Right hindlimb (tissue), 1 donor: ENCODE measurements around the gene ZMIZ1.

Source experiments
- DNase-seq: peaks from one replicate; pipeline ENCODE4 v3.0.0-alpha.2; 2018

ZMIZ1 gene

DNA sequence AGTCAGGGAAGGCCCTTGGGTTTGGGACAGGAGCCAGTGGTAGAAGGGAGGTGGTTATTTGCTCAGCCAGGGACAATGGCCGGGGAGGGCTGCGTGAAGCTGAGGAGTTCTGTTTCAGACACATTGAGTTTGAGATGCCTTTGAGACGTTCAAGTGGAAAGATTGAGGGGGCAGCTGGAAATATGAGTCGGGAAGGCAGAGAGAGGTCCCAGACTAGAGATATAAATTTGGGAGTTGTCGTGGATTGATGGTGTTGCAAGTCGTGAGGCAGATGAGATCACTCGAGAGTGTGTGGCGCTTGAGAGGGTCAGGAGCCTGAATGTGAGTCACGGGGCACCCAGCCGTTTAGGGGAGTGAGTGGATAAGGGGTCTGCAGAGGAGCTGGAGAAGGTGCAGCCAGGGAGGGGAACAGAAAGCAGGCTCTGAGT, 73.3 kb downstream of the ZMIZ1 start:
- DNase-seq: peak; percentile 75

DNA sequence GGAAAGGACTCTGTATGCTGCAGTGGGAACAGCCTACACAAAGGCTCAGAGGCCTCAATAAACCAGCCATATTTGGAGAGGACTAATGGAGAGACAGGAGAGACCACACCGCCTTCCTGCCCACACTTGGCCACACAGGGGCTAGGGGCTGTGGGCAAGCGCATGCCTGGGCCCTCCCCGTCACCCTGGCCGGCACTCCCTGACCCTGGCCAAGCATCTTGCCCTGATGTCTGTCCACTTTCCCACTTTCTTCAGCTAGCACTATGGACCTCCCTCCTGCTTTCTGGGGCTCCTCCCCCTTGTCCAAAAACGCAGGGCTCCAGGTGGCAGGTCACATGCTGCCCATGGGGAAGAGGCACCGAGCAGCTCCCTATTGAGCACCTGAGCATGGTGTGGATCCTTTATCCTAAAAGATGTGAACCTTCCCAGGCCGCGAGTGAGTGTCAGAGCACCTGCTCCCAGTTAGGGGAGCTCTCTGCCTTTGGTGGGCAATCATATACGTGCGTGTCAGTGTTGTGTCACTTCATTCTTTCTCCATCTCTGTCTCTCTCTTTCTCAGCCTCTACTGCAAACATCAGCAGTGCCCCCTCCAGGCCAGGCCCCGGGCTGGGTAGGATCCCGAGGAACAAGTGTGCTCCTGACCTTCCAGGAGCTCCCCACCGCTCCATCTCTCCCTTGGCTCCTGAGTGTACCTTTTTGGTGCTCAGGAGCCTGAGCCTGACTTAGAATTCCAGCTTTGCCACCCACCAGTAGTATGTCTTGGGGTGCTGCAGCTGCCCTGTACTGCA, 74.0 kb downstream of the ZMIZ1 start:
- DNase-seq: no peak

- DNase-seq: no peak
Observed at GRCh38 chr10:79143879-79144278, 75.1 kb downstream of the ZMIZ1 start.

DNA sequence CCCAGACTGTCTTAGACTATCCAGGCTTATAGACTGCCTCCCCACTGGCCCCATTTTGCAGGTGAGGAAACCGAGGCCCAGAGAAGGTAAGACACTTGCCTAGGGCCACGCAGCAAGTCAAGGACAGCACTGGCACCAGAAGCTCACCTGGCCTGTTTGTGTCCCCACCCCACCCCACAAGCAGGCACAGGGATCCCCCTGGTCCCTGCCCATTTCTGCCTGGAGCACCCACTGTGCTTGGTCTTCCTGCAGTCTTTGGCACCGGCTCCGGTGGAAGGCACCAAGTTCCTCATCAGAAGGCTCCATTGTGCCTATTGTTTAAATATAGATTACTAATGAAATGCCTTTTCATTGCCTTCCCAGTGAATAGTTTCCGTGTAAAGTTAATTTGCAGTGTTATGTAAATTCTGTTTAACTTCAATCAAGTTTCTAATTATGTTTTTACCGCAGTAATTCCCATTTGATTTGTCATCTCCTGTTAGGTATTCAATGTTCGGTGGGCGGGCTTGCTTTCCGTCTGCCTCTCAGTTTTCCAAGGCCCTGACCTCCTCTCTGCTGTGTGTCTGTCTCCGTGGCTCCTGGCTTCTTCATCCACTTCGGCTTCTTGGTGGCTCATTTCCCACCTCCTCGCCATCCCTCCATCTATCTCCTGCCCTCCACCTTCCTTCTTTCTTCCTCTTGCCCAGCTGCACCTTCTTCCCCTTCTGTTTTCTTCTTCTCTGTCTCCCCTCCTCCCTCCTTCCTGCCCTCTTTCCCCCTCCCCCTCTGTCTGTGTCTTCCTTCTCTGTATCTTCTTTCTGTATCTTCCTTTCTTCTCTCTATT, 75.8 kb downstream of the ZMIZ1 start:
- DNase-seq: no peak

DNA sequence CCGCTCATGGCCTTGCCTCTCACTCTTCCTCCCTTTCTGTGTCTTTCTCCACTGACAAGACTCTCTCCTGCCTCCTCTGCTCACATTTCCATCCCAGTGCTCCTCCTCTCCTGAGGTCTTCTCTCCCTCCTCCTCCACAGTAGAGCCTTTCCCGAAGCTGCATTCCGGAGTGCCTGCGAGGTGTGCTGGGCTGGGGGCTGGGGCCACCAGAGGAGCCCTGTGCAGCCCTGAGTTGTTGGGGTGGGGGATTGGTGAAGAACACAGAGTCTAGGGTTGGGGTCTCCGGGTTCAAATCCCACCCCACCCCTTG, 76.4 kb downstream of the ZMIZ1 start:
- no peak for DNase-seq

DNA sequence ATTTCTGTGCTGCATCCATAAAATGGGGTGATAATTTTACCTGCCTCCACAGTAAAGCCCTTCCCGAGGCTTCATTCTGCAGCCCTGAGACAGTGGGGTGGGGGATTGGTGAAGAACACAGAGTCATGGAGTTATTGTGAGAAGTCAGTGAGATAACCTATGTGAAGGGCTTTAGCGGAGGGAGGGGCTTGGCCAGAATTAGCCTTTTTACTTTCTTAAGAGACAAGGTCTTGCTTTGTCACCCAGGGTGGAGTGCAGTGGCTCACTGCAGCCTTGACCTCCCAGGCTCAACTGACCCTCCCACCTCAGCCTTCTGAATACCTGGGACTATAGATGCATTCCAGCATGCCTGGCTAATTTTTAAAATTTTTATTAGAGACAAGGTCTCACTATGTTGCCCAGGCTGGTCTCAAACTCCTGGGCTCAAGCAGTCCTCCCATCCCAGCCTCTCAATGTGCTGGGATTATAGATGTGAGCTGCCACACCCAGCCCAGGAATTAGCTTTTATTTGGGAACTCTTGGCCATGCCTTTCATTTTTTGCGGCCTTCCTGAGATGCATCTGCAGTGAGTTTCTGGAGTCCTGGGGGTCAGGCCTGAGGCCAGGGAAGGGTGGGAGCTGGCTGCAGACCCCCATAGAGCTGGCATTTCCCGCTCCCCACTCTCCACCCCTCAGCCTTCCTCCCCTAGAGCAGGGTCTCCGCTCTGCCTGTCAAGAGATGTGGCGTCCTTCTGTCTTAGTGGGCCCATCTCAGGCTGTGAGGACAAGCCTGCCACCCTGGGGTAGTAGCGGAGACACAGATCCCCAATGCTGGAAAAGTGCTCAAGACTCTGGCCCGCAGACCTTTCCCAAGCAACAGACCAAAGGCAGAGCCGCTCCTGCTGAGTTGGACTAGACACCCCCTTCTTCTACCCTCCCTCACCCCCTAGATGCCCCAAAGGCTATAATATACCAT, 77.0 kb downstream of the ZMIZ1 start:
- DNase-seq: no peak

DNA sequence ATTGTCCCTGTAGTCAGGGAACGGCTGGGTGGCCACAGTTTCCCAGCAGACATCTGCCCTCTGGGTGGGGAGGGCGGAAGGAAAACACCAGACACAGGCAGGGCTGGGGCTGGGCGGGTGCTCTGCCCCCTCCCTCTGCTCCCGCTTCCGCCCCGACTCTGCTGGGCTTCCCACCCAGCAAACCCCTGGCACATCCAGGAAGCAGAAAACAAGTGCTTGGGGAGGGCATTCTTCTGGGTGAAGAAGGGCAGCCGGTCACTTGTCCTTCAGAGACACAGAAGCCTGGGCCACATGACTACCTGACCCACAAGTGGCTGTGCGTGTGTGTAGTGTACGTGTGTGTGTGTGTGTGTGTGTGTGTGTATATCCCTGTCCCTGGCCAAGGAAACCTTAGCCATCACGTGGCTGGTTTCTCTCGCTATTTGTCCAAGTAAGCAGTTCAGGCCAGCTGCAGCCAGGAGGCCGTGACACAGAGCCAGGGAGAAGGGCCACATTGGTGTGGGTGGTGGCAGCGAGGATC, 77.9 kb downstream of the ZMIZ1 start:
- peak; percentile 77 for DNase-seq

GRCh38 chr10:79147306-79147705, 78.5 kb downstream of the ZMIZ1 start:
- DNase-seq: no peak

- DNase-seq: no peak
Observed at GRCh38 chr10:79147796-79148451, 79.2 kb downstream of the ZMIZ1 start.

DNA sequence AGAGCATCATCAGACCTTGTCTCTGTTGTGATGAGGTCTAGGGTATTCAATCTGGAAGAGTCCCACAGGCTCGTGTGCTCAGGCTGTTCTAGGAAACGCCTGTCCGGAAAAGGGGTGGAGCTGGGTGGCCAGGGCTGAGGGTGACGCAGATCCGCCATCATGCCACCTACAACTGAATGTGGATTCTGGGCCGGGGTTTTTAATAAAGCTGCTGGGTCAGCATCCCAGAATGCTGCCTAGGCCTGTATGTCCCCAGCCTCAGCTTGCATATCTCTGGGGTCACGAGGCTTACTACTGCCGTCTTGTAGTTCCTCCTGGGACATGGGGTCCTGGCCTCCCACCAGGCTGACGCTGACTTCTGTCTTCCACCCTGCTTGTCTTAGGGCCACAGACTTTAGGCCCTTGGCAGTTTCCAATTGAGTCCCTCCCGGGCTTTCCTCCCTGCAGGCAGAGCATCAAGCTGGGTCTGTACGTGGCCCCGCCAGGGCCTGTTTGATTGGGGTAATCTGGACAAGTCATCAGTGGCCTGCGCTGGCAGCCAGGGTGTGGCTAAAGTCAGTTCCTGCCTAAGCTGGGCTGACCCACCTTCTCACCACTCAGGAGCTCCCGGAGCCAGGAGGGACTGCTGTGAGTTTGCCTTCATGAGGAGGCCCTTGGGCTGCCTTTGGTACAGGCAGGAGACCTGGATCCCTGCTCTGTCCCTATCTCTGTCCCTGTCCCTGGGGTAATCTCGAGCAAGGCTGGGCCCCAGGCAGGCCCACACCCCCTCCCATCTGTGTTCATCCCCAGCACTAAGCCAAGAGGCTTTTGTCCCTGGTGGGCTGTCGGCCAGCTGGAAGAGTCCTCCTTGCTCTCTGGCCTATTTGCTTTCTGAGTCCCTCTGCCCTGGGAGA, 79.9 kb downstream of the ZMIZ1 start:
- DNase-seq: peak; percentile 62

- no peak for DNase-seq
Observed at GRCh38 chr10:79149345-79149661, 80.5 kb downstream of the ZMIZ1 start.

DNA sequence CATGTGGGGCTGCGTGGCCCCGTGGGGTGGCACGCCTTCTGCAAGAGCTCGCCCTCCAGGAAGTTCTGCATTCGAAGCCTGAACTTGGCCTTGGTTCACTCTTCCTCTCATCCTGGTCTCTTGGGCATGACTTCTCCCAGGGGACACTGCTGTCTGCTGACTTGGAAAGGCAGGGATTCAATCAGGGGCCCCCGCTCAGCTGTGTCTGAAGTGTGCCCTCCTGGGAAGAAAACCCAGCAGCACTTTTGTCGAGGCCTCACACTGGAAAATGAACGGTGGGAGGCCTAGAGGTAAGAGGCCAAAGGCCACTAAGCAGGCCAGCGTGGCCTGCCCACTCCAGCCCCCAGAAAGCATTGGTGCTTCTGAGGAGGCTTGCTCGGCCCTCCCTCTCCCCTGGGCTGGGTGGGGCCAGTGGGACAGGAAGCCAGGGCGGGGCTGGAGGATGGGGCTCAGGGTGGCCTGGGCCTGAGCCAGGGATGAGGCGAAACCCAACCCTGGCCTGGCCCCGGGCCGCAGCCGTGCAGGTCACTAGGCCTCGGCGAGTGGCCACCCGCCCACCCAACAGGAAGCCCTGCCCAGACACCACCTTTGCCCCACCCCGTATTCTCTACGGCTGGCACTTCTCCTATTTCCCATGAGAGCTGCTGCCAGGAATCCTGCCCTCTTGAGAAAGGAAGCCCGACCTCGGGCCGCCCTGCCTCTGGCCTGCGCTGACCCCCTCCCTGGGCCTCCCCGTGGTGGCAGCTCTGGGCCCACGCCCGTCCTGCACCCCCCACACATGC, 81.1 kb downstream of the ZMIZ1 start:
- DNase-seq: no peak

- DNase-seq: no peak
Observed at GRCh38 chr10:79150444-79150754, 81.6 kb downstream of the ZMIZ1 start.

DNA sequence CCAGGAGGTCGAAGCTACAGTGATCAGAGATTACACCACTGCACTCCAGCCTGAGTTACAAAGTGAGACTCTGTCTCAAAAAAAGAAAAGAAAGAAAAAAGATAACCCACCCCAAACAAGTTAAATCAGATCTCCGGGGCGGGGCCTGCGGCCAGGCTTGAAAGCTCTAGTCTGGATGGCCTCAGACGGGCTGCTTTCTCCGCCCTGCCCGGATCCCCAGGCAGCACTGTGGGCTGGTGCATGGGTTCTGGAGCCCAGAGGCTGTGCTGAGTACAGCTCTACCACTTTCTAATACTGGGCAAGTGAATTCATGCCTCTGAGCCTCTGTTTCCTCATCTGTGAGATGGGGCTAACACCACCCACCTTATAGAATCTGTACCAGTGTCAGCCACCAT, 83.7 kb downstream of the ZMIZ1 start:
- DNase-seq: no peak

- DNase-seq: no peak
Observed at GRCh38 chr10:79153745-79154144, 85.0 kb downstream of the ZMIZ1 start.

DNA sequence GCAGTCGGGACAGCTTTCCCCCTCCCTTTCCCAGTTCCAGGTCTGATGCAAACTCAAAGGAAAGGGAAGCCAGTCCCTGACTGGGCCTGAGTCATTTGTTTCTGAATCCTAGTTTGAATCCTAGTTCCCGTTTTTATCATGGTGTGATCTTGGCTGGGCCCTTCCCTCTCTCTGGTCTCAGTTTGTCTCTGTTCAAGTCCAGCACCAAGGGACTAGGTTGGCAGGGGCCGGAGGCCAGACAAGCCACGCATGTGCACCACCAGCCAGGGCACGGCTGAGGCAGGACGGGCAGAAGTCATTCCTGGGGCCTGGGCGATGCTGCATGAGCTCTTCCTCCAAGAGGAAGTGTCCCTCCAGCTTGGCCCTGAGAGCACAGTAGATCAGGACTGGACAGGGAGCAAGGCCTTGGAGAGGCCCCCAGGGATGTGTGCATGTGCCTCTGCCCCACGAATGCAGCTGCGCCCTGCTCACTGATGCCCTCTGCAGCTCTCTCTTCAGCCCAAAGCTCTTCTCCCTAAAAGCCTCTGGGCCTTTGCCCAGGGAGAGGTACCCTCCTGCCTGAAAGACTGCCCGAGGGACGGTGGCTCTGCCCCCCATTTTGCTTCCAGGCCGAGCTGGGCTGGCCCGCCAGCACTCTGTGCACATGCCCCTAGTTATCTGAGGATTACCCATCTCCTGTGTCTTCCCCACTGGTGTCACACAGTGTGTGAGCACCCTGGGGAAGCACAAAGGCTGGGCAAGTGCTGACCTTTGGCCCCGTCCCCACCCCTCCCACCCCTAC, 86.7 kb downstream of the ZMIZ1 start:
- no peak for DNase-seq

DNA sequence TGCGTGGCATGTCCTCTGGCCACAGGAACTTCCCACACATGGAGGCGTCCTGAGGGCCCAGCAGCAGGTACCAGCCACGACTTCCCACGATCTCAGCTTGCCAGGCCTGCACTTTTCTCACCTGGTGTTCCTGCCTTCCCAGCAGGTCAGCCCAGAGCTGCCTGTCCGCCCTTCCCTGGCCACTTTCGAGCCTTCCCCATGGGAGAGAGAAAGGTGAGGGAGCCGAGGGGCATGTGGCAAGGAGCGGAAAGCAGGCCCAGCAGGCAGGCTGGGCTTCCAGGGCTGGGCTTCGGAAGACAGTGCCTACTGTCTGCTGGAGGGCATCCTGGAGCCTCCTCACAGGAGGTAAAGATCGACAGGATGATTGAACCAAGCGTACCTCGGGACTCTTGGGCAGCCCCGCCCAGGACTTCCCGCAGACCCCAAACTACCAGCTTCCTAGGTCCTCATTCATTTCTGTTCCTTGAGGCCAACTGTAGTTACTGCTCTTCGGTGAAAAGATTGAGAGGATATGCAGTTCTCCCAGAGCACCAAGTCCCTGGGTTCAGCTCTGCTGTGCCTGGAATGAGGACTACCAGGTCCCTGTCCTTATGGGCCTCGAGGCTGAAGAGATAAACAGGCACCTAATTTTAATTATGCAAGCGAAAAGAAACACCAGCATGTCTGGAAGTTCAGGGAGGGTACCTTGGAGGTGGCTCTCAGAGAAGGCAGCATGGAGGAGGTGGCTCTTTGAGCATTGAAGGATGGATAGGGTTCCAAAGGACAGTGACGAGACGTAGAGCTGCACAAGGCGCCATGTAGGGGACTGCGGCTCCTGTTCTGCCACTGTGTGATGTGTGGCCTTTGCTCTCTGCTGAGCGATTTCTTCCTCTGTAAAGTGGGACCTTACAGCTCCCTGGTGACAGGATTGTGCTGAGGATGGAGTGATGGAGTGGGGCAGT, 87.8 kb downstream of the ZMIZ1 start:
- no peak for DNase-seq

GRCh38 chr10:79158004-79158340, 89.2 kb downstream of the ZMIZ1 start:
- DNase-seq: no peak
